ENCODE measurements around the gene FAM177A1.

The FAM177A1 gene, protein sequence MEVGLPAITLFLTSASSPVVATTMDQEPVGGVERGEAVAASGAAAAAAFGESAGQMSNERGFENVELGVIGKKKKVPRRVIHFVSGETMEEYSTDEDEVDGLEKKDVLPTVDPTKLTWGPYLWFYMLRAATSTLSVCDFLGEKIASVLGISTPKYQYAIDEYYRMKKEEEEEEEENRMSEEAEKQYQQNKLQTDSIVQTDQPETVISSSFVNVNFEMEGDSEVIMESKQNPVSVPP

DNA sequence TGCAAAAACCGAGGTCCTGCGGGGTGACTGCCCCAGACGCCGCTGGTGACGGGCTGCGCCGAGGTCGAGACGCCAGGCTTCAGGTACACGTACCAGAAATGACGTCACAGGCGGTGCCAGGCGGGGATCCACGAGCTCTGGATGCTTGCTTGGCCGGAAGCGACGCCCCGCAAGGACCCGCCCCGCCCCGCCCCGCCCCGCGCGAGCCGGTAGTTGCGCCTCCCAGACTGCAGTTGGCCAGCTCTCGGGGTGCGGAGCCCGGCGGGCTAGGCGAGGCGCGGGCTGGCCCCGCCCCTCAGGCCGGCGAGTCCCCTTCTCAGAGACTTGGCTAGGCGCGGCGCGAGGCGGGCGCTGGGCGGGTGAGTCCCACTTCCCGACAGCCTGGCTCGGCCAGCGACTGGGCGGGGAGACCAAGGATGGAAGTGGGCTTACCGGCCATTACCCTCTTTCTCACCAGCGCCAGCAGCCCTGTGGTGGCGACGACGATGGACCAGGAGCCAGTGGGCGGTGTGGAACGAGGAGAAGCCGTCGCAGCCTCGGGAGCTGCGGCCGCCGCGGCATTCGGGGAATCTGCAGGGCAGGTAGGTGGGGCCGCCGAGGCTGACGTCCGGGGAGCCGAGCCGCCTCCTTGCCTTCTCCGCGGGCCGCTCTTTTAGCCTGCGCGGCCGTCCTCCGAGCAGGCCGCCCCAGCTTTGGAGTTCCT lies at the start of gene FAM177A1:
FAM177A1 (plus strand) TSS at position 225 of the 703 bp plus-strand sequence; CDS start at position 417, 192 bp downstream.
- H3K4me3 ChIP-seq (ENCODE audit: low read length) = peak within 1 kb of the TSS; percentile 88
- TF ChIP-seq, protein P1, sequence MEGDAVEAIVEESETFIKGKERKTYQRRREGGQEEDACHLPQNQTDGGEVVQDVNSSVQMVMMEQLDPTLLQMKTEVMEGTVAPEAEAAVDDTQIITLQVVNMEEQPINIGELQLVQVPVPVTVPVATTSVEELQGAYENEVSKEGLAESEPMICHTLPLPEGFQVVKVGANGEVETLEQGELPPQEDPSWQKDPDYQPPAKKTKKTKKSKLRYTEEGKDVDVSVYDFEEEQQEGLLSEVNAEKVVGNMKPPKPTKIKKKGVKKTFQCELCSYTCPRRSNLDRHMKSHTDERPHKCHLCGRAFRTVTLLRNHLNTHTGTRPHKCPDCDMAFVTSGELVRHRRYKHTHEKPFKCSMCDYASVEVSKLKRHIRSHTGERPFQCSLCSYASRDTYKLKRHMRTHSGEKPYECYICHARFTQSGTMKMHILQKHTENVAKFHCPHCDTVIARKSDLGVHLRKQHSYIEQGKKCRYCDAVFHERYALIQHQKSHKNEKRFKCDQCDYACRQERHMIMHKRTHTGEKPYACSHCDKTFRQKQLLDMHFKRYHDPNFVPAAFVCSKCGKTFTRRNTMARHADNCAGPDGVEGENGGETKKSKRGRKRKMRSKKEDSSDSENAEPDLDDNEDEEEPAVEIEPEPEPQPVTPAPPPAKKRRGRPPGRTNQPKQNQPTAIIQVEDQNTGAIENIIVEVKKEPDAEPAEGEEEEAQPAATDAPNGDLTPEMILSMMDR (conservative IDR thresholded peaks at IDR 0.05; ENCODE audit: low read length) = no peak
- DNase-seq (ENCODE audit: low read depth) = peak; percentile 96

DNA sequence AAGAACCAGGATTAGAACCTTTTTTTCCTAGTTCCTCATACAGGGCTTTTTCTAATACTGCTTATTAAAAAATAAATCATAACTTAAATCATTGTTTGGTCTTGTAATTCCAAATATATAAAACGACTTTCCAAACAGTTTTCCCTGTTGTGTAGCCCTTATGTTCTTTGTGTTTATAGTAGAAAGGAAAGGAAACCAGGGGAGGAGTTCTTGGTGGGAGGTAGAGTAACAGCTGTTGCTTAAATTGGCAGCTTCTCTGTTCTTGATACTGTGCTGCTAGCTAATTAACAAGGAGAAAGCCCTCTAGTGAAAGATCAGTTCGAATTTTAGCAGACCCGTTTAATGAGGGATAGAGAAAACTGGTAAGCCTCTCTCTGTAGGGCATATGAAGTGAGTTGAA lies 48.3 kb upstream of the FAM177A1 start:
- no peak for DNase-seq (ENCODE audit: low read depth)
- H3K4me3 ChIP-seq (ENCODE audit: low read length) = no peak overlapping the region
- TF ChIP-seq, protein P1 (conservative IDR thresholded peaks at IDR 0.05; ENCODE audit: low read length) = no peak

DNA sequence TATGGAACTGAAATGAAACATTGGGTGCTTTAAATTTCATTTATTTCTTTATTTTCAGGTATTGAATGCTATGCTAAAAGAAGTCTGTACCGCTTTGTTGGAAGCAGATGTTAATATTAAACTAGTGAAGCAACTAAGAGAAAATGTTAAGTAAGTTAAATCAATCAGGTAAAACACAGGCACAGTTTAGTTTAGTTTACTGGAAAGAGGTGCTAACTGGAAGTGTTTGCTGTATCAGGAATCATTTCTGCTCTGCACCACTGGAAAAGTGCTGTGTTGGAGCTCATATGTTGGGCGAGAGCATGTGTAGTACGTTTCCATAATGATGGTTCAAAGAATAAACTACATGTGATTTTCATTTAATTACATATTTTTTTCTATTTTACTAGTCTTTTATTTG lies 46.6 kb upstream of the FAM177A1 start:
- H3K4me3 ChIP-seq (ENCODE audit: low read length) = no peak overlapping the region
- DNase-seq (ENCODE audit: low read depth) = no peak
- TF ChIP-seq, protein P1 (conservative IDR thresholded peaks at IDR 0.05; ENCODE audit: low read length) = no peak

DNA sequence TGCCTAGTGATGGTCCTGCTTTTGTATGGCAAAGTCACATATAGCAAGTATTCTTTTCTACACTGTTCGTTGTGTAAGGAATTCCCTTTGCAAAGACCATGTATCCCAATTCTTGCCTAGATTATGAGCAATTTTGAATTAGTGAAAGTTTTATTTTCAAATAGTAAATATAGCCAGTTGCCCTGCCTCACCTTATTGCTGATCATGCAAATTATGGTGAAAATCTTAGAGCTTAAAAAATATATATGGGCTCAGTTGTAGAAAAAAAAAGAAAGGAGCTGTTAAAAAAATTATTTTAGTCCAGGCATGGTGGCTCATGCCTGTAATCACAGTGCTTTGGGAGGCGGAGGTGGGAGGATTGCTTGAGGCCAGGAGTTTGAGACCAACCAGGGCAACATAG lies 44.5 kb upstream of the FAM177A1 start:
- DNase-seq (ENCODE audit: low read depth) = no peak
- TF ChIP-seq, protein P1 (conservative IDR thresholded peaks at IDR 0.05; ENCODE audit: low read length) = no peak
- no peak overlapping the region for H3K4me3 ChIP-seq (ENCODE audit: low read length)

DNA sequence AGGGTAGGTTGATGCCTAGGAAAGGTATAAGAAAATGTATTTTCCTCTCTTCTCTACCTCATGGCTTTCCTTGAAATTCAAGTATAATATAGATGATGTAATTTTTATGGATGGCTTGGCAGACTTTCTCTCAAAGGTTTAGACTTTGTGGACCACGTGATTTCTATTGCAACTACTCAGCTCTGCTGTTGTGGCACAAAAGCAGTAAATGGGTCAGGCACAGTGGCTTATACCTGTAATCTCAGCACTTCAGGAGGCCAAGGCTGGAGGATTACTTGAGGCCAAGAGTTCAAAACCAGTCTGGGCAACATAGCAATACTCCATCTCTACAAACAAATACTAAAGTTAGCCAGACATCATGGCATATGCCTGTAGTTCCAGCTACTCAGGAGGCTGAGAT lies 41.2 kb upstream of the FAM177A1 start:
- no peak for DNase-seq (ENCODE audit: low read depth)
- no peak overlapping the region for H3K4me3 ChIP-seq (ENCODE audit: low read length)
- TF ChIP-seq, protein P1 (conservative IDR thresholded peaks at IDR 0.05; ENCODE audit: low read length) = no peak

DNA sequence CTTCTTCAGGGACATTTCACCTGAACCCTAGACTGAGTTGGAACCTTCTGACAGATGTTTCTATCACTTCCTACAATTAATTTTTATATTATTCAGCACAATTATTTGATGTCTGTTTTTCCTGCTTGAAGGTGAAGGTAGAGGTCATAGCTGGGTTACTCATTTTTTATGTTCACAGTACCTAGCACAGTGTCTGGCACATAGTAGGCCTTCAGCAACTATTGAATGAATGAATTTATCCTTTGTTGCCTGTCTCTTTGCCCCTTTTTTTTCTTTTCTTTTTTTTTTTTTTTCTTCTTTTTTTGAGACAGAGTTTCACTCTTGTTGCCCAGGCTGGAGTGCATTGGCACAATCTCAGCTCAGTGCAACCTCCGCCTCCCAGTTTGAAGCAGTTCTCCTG lies 29.5 kb upstream of the FAM177A1 start:
- H3K4me3 ChIP-seq (ENCODE audit: low read length) = no peak overlapping the region
- TF ChIP-seq, protein P1 (conservative IDR thresholded peaks at IDR 0.05; ENCODE audit: low read length) = no peak
- no peak for DNase-seq (ENCODE audit: low read depth)

DNA sequence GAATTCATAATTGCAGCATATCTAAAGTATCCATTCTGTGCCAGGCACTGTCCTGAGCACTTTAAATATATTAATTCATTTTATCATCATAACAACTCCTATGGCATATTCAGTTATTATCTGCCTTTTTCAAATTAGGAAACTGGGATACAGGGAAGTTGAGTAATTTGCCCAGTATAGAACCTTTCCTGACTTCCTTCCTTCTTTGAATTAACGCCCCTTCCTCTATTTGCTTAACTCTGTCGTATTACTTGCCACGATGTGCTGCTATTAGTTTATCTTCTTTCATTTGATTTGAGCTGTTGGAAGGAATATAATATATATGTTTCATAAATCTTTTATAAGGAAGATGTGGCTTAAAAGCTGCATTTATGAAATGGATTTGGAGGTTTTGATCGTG lies 25.4 kb upstream of the FAM177A1 start:
- DNase-seq (ENCODE audit: low read depth) = no peak
- TF ChIP-seq, protein P1 (conservative IDR thresholded peaks at IDR 0.05; ENCODE audit: low read length) = no peak
- H3K4me3 ChIP-seq (ENCODE audit: low read length) = no peak overlapping the region
